ENCODE measurements around the gene ADGRF3.

GRCh38 chr2:26349690-26350089 is 3.1 kb upstream of the ADGRF3 start:
- TF ChIP-seq POLR2A (IDR thresholded peaks at IDR 0.05) (no peak), CTCF (IDR thresholded peaks at IDR 0.05) (no peak)

Data from uterus (tissue), 2 donors.